HL-60 (cell line): ENCODE results near the gene FARP1.

Experiments
- SPI1 ChIP-seq: IDR thresholded peaks from 2 replicates; pipeline ENCODE4 v1.6.1; 2012; ENCODE audit warnings: low read depth, mild to moderate bottlenecking, borderline replicate concordance
- TF ChIP-seq, protein P1 (sequence below): IDR thresholded peaks from one replicate; pipeline ENCODE4 v1.5.1; 2011; ENCODE audit warnings: low read length, control low read depth, inconsistent platforms; ENCODE audit not compliant: insufficient read depth

DNA sequence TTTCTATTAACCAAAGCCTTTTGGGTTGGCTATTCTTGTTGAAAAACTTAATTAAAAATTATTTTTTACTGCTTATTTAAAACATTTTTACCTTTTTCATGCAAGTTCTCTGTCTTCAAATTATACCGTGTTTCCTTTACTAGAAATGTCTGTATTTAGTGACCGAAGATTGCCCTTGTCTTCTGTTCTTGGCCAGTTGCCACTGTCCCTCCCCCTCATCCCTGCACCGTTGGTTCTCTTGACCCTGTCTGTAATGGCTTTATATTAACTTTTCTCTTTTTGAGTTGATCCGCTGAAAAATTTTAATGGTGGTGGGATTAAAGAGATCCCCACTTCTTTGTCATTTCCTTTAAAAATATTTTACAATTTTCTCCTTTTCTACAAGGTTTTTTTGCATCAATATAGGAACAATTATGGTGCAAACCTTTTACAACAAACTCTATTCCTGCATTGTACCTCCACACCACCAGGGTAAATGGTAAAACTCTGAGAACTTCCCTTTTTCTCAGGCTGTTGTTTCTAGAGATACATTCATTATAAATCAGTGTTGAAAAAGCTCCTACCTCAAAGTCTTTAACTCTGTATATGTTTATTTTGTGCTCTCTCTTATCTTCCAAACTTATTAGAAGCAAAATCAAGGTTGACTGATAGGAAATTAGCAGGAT lies 47.1 kb downstream of the FARP1 start:
- no peak for TF ChIP-seq SPI1
- TF ChIP-seq, protein P1, sequence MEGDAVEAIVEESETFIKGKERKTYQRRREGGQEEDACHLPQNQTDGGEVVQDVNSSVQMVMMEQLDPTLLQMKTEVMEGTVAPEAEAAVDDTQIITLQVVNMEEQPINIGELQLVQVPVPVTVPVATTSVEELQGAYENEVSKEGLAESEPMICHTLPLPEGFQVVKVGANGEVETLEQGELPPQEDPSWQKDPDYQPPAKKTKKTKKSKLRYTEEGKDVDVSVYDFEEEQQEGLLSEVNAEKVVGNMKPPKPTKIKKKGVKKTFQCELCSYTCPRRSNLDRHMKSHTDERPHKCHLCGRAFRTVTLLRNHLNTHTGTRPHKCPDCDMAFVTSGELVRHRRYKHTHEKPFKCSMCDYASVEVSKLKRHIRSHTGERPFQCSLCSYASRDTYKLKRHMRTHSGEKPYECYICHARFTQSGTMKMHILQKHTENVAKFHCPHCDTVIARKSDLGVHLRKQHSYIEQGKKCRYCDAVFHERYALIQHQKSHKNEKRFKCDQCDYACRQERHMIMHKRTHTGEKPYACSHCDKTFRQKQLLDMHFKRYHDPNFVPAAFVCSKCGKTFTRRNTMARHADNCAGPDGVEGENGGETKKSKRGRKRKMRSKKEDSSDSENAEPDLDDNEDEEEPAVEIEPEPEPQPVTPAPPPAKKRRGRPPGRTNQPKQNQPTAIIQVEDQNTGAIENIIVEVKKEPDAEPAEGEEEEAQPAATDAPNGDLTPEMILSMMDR, result no peak
